IPS-NIHi7 (cell line): ENCODE data around the gene SHISA6.

Source experiments
- DNase-seq: peaks from one replicate; pipeline ENCODE4 v3.0.0; 2012; ENCODE audit warnings: mixed read lengths; ENCODE audit errors: extremely low spot score

The SHISA6 gene

GRCh38 chr17:11535231-11535630, 294.2 kb downstream of the SHISA6 start:
- DNase-seq: peak; percentile 36

GRCh38 chr17:11538366-11538765, 297.4 kb downstream of the SHISA6 start:
- DNase-seq: no peak

- DNase-seq: no peak
These were observed 298.6 kb downstream of the SHISA6 start for GRCh38 chr17:11539637-11540036.

GRCh38 chr17:11545002-11545401, 304.0 kb downstream of the SHISA6 start:
- DNase-seq: no peak

GRCh38 chr17:11545696-11546095, 304.7 kb downstream of the SHISA6 start:
- DNase-seq: no peak

- no peak for DNase-seq
These were observed 306.8 kb downstream of the SHISA6 start for GRCh38 chr17:11547853-11548252.

DNA sequence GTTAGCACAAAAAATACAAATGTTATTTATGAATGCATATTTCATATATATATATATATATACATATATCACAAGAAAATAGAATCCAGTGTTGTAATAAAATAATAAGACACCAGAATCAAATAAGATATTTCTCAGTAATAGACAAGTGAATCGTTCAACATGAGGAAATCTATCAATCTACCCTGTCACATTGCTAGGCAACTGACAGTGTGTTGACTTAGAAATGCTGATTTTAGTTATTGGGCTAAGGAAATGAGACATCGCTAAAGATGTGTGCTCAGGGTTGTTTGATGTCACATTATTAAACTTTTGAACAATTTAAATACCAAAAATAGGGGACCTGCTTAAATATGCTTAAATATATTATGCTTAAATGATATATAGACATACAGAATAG, 307.4 kb downstream of the SHISA6 start:
- DNase-seq: no peak

DNA sequence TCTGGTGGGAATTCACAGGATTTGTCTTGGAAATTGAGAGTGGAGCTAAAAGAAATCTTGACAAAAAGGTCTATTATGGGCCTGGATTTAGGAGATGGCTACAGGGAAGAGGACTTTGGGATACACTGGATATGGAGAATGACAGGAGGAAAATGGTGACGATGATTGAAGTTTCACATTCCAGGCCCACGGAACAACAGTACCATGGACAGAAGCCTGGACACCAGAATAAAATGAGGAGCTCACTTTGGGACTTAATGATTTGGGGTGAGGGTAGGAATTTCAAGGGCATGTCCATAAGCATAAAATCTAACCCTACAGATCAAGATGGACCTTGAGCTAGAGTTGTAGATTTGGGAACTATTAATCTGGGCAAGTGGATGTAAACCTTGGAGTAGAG, 309.4 kb downstream of the SHISA6 start:
- DNase-seq: peak; percentile 10

GRCh38 chr17:11551442-11551841, 310.4 kb downstream of the SHISA6 start:
- peak; percentile 10 for DNase-seq

GRCh38 chr17:11553135-11553534, 312.1 kb downstream of the SHISA6 start:
- DNase-seq: no peak

DNA sequence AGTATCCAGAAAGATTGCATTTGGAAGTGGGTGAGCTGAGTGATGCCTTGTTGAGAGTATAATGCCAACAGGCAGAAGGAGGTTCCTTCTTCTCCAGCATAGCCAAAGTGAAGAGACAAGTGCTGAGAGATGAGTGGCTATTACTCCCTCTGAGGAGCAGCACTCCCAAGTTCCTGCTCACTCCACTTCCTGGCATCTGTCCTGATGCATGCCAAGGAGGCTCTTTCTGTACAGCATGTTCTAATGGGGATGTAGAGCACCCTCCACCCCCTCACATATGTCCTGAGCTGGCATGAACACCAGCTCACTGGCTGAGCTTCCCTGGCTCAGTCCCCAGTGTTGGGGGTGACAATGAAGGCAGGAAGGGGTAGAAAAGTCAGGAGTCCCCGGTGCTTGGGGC, 313.0 kb downstream of the SHISA6 start:
- DNase-seq: no peak

DNA sequence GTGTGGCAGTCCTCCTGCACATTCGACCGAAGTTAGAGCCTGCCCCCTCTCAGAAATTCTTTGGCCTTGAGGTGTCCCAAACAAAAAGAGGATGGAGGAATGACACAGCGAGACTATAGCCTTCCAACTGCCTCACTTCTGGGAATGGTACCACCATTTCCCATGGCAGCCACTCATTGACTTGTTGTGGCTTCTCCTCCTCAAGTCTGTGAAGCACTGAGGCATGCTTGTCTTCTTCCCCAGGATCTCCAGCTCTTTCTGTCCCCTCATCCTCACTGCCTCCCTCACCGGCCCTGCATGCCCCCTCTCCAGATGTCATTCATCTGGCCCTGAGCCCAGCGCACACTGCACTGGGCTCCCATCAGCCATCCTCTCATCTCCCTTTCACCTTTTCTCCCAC, 313.5 kb downstream of the SHISA6 start:
- DNase-seq: no peak

DNA sequence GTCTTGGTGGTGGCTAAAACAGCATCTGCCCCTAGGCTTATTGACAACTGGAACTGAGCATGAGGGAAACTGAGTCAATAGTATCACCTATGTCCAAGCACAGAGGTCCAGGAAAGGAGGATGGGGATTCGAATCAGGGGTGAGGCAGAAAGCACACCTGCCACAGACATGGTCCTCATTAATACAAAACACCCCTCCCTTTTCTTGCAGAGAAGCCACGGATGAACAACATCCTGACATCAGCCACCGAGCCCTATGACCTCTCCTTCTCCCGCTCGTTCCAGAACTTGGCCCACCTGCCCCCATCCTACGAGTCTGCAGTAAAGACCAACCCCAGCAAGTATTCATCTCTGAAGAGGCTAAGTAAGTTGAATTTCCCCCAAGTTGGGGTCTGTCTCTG, 314.5 kb downstream of the SHISA6 start:
- DNase-seq: no peak

DNA sequence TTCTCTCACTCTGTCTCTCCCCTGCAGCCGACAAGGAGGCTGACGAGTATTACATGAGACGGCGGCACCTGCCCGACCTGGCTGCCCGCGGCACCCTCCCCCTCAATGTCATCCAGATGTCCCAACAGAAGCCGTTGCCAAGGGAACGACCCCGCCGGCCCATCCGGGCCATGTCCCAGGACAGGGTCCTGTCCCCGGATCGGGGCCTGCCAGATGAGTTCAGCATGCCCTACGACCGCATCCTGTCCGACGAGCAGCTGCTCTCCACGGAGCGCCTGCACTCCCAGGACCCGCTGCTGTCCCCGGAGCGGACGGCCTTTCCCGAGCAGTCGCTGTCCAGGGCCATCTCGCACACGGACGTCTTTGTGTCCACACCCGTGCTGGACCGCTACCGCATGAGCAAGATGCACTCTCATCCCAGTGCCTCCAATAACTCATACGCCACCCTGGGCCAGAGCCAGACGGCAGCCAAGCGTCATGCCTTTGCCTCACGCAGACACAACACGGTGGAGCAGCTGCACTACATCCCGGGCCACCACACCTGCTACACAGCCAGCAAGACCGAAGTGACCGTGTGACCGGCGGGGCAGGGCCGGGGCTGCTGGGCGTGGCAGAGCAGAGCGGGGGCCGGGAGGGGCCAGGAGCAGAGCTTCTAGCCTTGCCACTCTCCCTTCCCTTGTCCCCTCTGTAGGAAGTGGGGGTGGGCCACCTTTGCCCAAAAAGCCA, 316.9 kb downstream of the SHISA6 start:
- DNase-seq: no peak

DNA sequence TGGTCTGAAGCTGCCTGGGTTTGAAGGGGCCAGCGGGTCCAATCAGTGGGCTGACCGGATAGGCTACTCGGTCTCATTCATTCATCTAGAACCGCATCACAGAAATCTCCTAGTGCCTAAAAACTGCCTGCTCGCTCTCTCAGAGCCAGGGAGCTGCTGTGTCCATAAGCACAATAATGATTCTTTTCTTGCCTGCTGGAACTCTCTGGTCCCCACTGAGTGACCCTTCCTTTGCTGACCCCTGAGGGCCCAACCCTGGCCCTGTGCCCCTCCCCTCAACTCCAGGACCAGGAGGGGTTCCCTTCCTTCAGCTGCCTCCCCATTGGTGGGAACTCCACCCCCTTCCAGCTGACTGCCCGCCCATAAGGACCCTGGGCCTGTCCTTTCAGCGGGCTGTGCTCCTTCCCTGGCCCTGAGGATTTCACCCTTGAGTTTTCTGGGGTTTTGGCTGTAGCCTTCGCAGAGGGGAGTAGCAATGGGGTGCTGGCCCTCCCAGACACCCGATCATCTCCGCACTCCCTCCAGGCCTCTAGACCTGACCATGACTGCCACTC, 317.7 kb downstream of the SHISA6 start:
- no peak for DNase-seq

GRCh38 chr17:11559601-11560000, 318.6 kb downstream of the SHISA6 start:
- no peak for DNase-seq

GRCh38 chr17:11561281-11561680, 320.3 kb downstream of the SHISA6 start:
- DNase-seq: no peak

DNA sequence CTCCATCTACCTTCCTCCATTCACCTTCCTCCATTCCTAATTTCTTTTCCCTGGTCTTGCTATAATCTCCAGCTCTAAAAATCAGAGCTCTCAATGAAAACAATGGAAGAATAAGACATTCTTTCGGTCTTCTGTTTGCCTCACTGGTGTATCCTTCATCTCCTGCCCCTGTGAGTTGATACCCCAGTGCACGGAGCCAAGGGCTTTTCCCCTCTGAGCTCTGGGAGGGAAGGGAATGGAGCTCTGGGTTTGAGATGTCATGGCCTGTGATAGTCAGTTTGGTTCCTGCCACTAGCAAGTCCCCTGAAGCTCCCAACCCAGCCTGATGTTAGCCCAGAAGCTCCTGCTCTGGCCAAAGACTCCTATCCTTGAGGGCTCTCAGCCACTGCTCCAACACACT, 320.7 kb downstream of the SHISA6 start:
- DNase-seq: no peak

- no peak for DNase-seq
These were observed 323.8 kb downstream of the SHISA6 start for GRCh38 chr17:11564589-11565380.

DNA sequence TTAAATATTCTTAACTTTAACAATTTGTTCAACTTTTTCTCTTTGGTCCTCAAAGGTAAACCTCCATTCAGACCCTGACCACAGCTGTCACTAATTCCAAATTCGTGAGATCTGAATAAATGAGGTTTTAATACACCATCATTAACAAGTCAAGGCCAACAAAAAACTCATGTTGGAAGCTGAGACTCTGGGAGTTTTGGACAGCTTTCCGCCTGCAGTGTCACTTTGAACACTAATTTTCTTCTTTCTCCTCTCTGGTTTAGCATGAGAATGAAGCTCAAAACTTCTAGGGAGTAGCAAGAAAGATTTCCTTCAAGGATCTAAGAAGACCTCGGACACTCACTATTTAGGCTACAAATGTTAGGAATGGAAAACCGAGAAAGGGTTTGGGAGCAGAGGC, 324.6 kb downstream of the SHISA6 start:
- DNase-seq: no peak

- DNase-seq: no peak
These were observed 338.0 kb downstream of the SHISA6 start for GRCh38 chr17:11578998-11579397.

GRCh38 chr17:11580677-11581076, 339.7 kb downstream of the SHISA6 start:
- no peak for DNase-seq

- DNase-seq: no peak
These were observed 341.2 kb downstream of the SHISA6 start for GRCh38 chr17:11582217-11582616.
